HG02973 (cell line): ENCODE results near the gene TMX2.

Experiments used
- ATAC-seq: cut with Tn5 transposase; IDR thresholded peaks from one replicate; pipeline ENCODE4 v1.9.1; 2021; ENCODE audit warnings: moderate library complexity; ENCODE audit not compliant: unreplicated experiment

Gene TMX2

DNA sequence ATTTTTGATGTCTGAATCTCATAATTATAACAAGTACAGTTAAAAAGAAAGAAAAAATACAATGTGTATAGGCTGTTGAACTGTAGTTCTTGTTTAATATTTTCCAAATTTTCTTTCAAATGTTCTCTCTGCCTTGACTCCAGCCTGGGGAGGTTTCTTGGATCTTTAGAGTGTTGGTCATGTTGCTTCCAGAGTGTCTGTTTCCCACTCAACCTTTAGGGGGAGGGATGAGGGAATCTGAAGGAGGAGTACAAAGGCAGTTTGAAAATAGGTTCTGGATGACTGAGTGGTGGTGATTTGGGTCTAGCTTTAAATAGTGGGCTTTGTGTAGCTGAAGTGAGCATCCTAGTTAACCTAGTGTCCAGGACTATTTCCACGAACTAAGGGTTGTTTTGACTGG lies 51.2 kb downstream of the TMX2 start:
- no peak for ATAC-seq

DNA sequence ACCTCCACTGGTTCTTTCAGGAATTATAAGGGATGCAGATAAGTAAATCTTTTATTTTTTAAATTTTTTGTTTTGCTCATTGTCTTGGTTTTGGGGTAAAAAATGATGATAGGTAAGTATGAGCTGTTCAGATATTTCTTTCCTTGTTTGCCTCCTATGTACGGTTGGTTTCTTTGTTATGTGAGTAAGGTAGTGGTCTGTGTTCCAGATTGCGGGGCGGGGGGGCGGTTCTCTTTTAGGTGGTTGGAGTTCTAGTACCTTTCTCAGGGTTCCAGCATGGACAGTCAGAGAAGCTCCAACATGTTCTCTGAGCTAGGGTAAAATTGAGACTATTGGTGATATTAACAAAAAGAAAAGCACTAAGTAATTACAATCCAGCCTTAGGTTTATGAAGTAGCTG lies 51.6 kb downstream of the TMX2 start:
- no peak for ATAC-seq

DNA sequence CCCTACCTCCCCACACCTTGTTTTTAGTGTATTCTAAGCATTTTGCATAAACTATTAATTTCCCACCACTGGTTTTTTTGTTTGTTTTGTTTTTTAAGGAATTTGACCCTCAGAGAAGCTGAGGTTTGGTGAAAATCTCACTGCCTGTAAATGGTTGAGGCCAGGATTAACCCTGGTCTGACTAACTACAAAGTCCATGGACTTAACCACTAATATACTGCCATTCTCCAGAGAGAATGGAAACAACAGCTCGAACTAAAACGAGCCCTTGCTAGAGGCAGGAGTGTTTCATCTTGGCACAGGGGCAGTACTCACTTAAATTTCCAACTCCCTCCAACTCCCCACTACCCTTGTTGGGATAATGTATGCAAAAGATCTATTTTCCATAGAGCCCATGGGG lies 52.2 kb downstream of the TMX2 start:
- no peak for ATAC-seq

DNA sequence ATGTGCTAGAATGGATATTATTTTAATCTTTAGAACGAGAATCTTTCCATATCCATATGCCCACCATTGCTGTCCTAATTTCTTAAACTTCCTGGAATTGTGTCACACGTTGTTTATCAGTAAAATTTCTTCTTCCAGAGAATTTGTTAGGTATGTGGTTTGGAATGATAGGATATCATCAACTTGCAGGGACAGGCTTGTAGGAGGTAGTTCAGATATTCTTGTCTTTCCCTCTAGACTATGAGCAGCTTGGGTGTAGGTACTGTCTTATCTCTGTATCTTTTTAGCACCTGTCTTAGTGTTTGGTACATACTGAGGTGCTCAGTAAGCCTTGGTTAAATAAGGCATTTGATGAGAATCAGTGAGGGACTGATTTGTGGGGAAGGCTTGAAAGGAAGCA lies 52.6 kb downstream of the TMX2 start:
- no peak for ATAC-seq

DNA sequence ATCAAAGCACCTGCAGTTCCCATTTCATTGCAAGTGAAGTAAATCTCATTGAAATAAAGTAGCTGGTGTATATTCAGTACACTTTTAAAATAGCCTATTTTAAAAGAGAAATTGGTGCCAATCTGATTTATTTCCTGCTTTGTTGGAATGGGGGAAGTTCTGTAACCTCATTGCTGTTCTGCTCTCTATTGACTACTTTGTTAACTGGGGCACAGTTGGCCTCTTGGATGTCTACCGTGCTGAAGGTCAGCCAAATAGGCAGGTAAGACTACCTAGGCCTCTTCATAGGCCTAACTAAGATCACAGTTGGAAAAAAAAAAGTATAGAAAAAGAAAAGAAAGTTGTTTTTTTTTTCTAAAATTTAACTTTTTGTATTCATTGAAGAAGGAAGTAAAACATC lies 58.4 kb downstream of the TMX2 start:
- no peak for ATAC-seq

DNA sequence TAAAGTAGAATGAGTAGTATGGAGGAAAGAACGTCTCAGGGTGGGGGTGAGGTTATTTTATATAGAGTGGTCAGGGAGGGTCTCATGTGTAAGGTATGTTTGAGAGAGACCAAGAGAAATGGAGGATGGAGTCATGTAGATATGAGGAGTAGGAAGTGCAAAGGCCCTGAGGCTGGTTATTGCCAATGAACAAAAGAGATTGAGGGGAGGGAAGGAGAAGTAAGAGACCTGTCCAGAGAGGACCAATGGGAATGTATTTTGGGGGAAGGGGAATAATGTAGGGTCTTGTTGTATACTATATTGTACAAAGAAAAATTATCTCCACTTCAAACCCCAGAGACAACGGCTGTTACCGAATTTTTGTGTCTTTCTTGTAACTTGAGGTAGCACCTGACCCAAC lies 59.0 kb downstream of the TMX2 start:
- ATAC-seq, result no peak

DNA sequence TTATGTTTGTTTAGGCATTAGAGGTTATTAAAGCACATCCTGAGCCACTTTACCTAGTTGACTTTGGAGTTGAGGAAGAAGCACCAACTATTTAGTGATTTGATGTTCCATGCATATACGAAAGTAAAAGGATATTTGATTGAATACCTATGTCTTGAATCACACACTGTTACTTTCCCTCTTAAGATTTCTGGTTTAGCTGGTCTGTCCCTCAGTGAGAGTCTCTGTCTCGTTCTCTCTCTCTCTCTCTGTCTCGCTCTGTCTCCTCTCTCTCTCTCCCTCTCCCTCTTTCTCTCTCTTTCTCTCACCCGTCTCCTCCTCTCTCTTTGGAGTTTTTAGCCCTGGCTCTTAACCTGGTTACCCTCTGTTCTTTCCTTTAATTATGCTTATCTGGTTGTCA lies 60.2 kb downstream of the TMX2 start:
- no peak for ATAC-seq

DNA sequence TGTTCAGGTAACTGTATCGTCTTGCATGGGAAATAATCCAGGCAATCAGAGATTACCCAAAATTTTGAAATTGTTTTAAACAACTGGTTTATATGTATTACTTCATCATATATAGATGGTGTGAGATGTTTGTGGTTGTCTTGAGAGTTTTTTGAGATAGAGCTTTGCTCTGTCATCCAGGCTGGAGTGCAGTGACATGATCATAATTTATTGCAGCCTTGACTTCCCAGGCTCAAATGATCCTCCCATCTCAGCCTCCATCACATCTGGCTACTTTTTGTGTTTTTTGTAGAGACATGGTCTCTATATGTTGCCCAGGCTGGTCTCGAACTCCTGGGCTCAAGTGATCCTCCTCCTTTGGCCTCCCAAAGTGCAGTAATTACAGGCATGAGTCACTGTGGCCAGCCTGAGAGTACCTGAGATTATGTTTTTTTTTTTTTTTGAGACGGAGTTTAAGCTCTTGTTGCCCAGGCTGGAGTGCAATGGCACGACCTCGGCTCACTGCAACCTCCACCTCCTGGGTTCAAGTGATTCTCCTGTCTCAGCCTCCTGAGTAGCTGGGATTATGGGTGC lies 60.7 kb downstream of the TMX2 start:
- ATAC-seq, result no peak

DNA sequence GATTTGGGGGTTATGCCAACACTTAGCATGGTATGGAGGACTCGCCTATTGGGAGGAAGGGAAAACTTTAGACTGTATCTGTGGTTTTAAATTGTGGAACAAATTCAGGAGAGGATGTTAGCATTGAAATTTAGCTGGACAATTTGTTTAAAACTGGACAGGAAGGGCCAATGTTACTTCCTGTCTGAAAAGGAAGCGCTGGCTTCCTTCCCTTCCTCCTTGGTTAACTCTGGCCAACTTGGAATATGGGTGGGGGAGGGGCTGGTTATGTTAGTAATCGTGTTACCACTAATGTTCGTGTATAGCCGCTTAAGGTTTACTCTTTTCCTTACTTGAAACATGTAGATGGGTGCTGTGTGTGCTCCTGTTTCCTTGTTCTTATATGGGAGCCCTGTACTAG lies 63.1 kb downstream of the TMX2 start:
- ATAC-seq, result no peak

DNA sequence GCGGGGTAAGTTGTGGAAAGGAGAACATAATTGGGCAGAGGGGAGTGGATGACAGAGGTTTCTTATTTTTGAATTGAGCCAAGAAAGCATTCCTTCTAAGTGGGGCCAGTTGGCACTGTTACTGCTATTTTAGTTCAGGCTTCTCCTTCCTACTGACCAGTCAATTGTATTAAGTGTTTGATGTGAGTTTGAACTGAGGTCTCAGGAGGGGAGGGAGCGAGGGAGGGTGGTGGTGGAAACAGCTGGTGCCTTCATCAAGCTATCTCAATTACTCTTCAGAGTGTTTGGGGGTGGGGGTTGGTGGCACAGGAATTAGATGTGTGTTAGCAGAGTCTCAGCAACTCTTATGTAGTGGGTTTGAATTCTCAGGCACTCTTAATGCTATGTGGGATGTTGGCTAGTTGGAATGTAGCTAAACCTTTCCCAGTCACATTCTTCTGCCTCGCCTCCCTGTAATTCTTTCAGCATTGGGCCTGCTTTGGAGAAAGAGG lies 63.7 kb downstream of the TMX2 start:
- no peak for ATAC-seq

DNA sequence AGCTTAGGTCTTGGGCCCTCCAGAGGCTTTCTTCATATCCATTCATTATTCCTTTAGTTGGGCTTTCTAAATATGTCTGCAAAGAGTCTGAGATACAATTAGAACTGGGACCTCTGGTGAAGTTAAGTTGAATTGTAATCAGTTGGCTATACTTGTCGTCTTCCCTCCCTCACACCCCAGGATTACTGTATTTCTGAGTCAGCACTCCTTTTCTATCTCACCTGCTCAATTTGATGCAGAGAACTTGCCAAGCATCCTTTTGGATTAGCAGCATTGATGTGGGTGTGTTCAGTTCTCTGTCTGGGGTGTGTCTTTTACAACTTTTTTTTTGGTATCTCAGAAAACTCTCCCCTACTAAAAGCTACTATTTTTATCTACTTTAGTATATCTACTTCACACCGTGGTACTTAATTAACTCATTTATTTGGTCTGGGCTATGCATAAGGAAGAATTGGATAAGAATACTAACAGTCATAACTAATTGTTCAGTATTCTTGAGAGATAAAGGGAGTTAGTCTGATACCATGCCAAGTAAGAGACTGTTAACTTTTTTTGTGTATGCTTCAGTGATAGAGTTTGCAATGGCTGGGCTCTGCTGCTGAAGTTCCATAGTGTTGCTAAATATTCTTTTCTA lies 64.3 kb downstream of the TMX2 start:
- ATAC-seq, result no peak

DNA sequence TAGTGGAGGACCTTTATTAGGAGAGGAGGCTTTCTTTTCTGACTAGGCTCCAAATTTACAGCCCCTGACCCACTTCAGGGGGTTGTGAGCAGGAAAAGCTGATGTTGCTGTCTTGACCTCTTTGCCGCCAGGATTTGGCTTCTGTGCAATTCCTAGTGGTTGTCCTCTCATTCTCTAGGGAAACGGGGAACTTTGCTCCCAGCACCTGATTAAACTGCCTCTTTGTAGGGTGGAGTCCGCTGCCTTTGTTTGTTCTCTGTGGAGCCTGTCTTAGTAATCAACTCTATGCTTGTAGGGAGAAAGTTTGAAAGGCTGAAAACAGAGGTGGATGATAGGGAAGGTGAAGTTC lies 65.5 kb downstream of the TMX2 start:
- no peak for ATAC-seq

DNA sequence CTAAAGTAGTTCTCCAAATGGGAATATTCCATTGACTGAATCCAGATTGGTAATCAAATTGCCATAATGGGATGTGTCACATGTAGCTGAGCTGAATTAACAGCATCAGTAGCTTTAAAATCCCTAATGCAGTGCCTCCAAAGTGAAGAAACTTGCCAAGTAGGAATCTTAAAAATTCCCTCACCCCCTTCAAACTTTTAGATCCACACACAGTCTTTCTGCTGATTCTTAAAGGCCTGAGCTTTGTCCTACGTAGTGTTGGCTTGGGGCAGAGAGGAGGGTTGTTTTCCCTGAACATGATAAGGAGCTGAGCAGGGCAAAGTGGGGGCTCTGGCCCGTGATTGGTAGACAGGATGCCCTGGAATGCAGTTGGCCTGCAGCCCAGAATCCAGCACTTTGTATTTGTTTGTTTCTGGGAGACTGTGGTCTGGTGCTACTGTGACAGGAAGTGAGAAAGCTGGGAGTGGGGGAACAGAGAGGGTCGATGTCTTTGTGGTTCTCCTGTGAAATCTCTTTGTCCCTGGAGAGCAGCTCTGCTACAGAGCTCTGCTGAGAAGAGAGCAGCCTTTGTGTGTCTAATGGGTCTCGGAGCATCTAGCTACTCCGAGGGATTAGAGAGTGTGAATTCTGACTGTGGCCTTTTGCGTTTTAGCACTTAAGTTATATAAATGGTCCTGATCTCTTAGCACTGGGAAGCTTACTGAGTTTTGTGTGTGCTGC lies 66.1 kb downstream of the TMX2 start:
- ATAC-seq, result no peak

DNA sequence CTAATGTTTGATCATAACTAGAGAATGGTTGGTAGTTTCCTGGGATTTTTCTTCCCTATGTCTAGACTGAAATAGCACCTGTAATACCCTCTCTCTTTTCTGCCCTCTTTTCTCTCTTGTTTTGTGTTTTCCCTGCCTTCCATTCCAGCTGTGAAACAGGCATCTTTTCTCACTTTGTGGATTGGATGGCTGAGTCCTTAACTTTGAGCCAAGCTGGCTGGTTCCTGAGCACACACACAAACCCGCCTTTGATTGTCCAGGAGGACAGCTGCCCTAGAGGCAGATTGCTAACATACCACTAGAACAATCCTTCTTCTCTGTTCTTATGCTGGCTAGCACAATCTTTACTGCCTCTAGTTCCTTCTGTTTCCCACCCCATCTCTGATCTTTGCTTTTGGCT lies 66.9 kb downstream of the TMX2 start:
- no peak for ATAC-seq

DNA sequence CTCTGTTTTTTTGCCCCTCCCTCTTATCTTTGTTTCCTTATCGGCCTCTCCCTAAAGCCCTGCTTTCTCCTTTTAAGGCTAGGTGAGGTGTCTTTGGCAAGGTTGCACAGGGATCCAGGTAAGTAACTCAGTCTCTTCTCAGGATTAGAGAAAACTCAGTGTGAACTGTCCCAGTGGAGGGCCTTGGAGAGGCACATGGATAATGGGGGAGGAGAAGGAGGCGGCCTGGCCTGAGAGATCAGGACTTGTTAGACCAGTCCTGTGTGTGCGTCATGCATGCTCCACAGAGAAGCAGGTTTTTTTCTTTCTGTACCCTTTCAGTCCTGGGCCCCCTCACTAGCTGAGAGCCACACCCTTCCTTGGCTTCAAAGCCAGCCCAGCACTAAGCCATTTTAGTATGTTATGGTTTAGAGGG lies 69.1 kb downstream of the TMX2 start:
- no peak for ATAC-seq

DNA sequence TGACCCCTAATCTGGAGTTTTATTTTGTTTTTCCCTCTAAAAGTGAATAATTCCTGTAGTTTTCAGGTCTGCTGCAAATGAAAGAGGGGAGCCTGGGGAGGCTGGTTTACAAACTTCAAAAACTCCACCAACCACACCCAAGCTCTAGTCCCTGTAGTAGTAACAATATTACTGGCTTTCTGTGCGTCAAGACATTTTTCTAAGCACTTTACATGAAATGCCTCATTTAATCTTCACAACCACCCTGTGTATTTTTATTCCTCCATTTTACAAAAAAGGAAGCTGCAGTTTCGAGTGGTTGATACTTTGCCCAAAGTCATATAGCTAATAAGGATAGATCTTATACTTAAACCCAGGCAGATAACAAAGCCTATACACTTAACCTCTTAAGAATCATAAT lies 72.7 kb downstream of the TMX2 start:
- no peak for ATAC-seq

DNA sequence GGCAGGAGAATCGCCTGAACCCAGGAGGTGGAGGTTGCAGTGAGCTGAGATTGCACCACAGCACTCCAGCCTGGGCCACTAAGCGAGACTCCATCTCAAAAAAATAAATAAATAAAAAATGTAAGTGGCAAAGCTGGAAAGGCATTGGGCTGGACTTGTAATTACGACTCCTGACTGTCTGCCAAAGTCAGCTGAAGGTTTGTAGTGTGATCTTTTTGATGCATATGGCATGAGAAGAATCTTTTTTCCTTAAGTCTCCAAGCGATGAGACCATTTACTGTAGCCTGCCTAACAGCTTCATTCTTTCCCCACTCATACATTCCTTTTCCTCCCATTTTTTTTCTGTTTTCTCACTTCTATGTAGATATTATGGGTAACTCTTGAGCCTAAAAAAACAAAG lies 74.0 kb downstream of the TMX2 start:
- ATAC-seq, result no peak

DNA sequence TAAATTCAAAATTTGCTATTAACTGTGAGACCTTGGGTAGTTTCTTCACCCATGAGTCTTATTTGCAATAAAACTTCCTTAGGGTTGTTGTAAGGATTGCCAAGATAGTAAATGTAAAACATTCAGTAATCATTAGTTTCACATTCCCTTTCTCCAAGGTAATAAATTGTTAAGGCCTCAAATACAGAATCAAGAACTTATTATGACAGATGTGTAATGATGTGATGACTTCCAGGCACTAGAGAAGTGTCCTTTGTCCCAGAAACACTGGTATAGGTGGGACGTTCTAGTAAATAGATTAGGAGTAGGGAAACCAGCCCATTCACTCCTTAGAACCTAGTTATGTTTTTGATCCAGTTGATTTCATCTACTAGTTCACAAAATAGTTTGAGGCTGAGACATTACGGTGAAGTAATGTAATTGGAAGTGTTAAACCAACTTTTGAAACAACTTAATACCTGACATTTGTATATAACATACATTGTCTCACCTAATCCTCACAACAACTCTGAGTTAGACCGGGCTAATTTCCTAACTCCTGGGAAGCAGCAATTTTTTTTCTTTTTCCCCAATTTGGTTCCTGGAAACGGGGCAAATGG lies 74.7 kb downstream of the TMX2 start:
- no peak for ATAC-seq

DNA sequence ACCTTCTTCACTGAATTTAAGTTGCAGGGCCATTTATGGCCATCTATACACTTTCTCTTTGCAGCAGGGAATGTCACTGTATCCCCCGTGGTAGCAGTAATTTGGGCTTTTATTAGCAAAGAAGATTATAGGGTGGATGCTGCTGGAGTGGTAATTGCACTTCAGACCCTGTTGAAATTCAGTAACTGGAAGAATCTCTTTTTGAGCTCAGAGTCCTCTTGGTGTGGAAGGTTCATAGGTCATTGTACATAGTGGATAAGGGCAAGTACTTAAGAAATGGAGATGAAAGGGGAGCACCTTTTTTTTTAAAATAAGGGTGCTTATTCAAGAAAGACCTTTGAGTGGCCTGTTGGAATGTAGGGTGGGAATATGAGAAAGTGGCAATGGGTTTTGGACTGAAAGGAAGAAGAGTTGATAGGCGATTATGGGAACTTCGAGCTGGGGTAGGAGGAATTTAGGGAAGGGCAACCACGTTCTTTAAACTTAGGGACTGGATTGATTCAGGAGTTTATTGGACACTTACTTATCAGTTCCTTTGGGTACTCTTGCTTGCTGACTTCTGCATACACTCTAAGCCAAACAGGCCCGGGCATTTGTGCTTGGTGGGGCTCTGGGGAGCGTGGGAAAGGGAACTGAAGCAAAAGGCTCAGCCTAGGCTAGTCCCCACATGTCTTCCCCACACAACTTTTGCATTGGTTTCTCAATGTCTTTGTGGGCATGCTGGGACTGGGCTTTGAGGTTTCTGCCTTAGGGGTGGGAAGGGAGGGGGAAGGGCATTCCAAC lies 75.7 kb downstream of the TMX2 start:
- ATAC-seq, result no peak

DNA sequence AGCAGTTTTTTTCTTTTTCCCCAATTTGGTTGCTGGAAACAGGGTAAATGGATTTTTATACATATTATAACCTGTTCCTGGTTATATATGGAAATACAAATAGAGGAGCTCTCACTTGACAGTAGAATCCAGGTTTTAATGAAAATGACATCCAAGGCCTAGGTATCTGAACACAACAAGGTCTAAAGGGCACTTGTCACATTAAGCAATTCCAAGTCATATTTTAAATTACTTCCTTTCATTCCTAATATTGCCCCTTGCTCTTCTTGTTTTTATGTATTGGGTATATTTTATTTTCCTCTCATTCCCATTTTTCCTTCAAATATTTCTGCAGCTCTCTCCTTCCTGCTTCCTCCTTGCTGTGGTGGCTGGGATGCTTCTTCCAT lies 76.3 kb downstream of the TMX2 start:
- no peak for ATAC-seq
